ENCODE measurements around the gene PITPNM1.
"Not testable (repeated sequence)": the region's sequence is repeated elsewhere in the genome, so short reads cannot be mapped to it uniquely, and the experiment has no call there.

The PITPNM1 gene

GRCh38 chr11:67466367-67466766 lies 38.8 kb downstream of the PITPNM1 start:
- no peak for DNase-seq (ENCODE audit: low spot score)

- DNase-seq (ENCODE audit: low spot score): not testable (repeated sequence)
These were observed 39.6 kb downstream of the PITPNM1 start for GRCh38 chr11:67465530-67465929.

GRCh38 chr11:67465189-67465510 lies 40.0 kb downstream of the PITPNM1 start:
- no peak for DNase-seq (ENCODE audit: low spot score)

GRCh38 chr11:67464411-67465188 lies 40.6 kb downstream of the PITPNM1 start:
- peak; percentile 74 for DNase-seq (ENCODE audit: low spot score)

- DNase-seq (ENCODE audit: low spot score): no peak
These were observed 41.3 kb downstream of the PITPNM1 start for GRCh38 chr11:67463680-67464410.

- no peak for DNase-seq (ENCODE audit: low spot score)
These were observed 42.0 kb downstream of the PITPNM1 start for GRCh38 chr11:67463186-67463585.

GRCh38 chr11:67458266-67458665 lies 46.9 kb downstream of the PITPNM1 start:
- no peak for DNase-seq (ENCODE audit: low spot score)

- no peak for DNase-seq (ENCODE audit: low spot score)
These were observed 47.7 kb downstream of the PITPNM1 start for GRCh38 chr11:67457453-67457852.

GRCh38 chr11:67456068-67456705 lies 49.0 kb downstream of the PITPNM1 start:
- no peak for DNase-seq (ENCODE audit: low spot score)

GRCh38 chr11:67455054-67455453 lies 50.1 kb downstream of the PITPNM1 start, which contains the start of gene CABP4:
Gene CABP4 (plus strand): TSS chr11:67455354. CDS start chr11:67455424, 70 bp downstream.
- no peak for DNase-seq (ENCODE audit: low spot score)

- DNase-seq (ENCODE audit: low spot score): no peak
These were observed 51.1 kb downstream of the PITPNM1 start for GRCh38 chr11:67453816-67454732.

GRCh38 chr11:67452141-67452952 lies 52.8 kb downstream of the PITPNM1 start, which contains the start of gene GPR152:
Gene GPR152 (minus strand): TSS chr11:67452729. CDS start chr11:67452724, 5 bp downstream.
- DNase-seq (ENCODE audit: low spot score): no peak

- DNase-seq (ENCODE audit: low spot score): no peak
These were observed 53.5 kb downstream of the PITPNM1 start for GRCh38 chr11:67451658-67451976.

- no peak for DNase-seq (ENCODE audit: low spot score)
These were observed 54.1 kb downstream of the PITPNM1 start for GRCh38 chr11:67450796-67451657.

GRCh38 chr11:67449116-67449844 lies 55.9 kb downstream of the PITPNM1 start:
- no peak for DNase-seq (ENCODE audit: low spot score)

- no peak for DNase-seq (ENCODE audit: low spot score)
These were observed 56.9 kb downstream of the PITPNM1 start for GRCh38 chr11:67448220-67448609.

GRCh38 chr11:67445515-67445914 lies 59.6 kb downstream of the PITPNM1 start:
- no peak for DNase-seq (ENCODE audit: low spot score)

- DNase-seq (ENCODE audit: low spot score): no peak
These were observed 62.4 kb downstream of the PITPNM1 start for GRCh38 chr11:67442504-67443404.

All from putamen (tissue), 1 donor.